ENCODE data around the gene LLGL1.
"Not testable (repeated sequence)": the region's sequence is repeated elsewhere in the genome, so short reads cannot be mapped to it uniquely, and the experiment has no call there.

DNA sequence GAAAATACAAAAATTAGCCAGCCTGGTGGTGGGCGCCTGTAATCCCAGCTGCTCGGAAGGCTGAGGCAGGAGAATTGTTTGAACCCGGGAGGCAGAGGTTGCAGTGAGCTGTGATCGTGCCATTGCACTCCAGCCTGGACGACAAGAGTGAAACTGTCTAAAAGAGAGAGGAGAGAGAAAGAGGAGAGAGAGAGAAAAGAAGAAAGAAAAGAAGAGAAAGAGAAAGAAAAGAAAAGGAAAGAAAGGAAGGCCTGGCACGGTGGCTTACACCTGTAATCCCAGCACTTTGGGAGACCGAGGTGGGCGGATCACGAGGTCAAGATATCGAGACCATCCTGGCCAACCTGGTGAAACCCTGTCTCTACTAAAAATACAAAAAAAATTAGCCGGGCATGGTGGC is 8.5 kb upstream of the LLGL1 start:
- TF ChIP-seq, protein P1, sequence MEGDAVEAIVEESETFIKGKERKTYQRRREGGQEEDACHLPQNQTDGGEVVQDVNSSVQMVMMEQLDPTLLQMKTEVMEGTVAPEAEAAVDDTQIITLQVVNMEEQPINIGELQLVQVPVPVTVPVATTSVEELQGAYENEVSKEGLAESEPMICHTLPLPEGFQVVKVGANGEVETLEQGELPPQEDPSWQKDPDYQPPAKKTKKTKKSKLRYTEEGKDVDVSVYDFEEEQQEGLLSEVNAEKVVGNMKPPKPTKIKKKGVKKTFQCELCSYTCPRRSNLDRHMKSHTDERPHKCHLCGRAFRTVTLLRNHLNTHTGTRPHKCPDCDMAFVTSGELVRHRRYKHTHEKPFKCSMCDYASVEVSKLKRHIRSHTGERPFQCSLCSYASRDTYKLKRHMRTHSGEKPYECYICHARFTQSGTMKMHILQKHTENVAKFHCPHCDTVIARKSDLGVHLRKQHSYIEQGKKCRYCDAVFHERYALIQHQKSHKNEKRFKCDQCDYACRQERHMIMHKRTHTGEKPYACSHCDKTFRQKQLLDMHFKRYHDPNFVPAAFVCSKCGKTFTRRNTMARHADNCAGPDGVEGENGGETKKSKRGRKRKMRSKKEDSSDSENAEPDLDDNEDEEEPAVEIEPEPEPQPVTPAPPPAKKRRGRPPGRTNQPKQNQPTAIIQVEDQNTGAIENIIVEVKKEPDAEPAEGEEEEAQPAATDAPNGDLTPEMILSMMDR (IDR thresholded peaks at IDR 0.05), result not testable (repeated sequence)
- TF ChIP-seq EP300 (IDR thresholded peaks at IDR 0.05; ENCODE audit: low read depth), result not testable (repeated sequence)

All from transverse colon (tissue), 3 donors.